ENCODE data around the gene FHOD1.

The FHOD1 gene

DNA sequence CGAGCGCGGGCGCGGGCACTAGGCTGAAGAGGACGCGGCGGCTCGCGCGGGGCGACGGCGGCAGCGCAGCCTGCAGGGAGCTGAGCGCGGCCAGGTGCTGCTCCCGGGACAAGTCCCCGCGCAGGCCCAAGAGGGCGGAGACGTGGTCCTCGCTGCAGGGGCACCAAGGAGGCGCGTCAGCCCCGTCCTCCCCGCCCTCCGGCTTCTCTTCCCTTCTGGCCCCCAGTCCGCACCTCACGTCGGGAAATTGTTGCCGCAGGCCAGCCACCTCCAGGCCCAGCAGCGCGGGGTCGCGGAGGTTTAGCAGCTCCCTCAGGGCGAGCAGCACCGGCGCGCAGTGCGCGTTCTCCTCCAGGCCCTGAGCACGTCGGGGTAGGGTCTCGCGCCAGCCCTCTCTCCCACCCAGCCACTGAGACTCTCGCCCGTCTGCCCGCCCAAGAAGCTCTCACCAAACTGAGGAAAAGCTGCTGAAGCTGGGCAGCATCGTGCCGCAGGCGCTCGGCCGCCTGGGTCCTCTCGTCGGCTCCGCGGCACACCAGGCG lies 62.8 kb downstream of the FHOD1 start:
- Histone ChIP-seq H3K27me3 (ENCODE audit: control insufficient read depth in 1 of 2, insufficient read depth in 2 of 2, low read length in 2 of 2) (no peaks in the 10 kb centered on the region), H3K27ac (ENCODE audit: low read depth, low read length) (peak overlapping the region; percentile 95), H3K36me3 (ENCODE audit: control insufficient read depth in 1 of 2, insufficient read depth in 2 of 2, low read length in 2 of 2) (no peaks in the 10 kb centered on the region), H3K4me3 (ENCODE audit: low read depth in 1 of 2, low read length in 2 of 2) (peak overlapping the region; percentile 71 to 82), H3K9ac (ENCODE audit: low read depth in 1 of 2, low read length in 2 of 2) (peak overlapping the region; percentile 78 to 84), H3K9me3 (ENCODE audit: control insufficient read depth in 1 of 2, low read length in 2 of 2) (no peaks in the 10 kb centered on the region), H3K4me1 (ENCODE audit: control insufficient read depth in 1 of 2, insufficient read depth in 2 of 2, low read length in 2 of 2) (peaks cover 26 to 32% of the 10 kb centered on the region in 2 donors)

DNA sequence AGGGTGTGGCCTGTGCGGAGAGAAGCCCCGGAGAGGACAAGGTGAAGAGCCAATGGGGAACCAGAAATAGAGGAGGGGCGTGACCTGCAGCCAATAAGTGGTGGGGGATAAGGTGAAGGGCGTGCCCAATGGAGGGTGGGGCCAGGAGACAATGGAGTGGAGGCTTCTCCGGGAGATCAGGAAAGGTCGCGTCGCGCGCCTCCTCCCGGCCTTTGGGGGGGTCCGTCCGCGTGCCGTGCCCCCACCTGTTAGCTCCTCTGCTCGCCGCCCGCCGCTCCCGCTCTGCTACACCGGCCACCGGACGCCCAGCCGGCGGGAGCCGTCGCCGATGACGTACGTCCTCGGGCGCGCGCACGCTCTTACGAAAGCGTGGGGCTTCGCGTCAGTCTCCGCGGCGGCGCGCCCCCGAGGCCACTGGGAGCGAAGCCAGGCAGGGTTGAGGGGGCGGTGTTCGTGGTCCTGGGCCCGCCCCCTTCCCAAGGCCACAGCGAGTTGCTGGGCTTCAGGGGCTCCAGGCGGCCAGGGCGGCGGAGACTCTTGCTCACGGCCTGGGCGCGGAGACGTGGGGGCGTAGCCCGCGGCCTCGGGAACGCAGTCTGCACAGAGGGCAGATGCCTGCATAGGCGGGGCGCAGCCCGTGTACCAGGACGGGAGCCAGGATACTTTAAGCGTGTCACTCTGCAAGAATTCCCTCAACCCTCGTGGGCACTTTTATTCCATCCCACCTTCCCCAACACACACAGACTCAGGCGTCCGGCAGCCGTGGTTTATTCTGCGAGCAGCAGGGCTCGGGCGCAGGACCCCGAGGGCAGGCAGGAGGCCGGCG lies 63.4 kb downstream of the FHOD1 start, which contains the start of gene MATCAP1:
TSS of gene MATCAP1 (minus strand) at position 337 of the 826 bp plus-strand sequence. CDS start 3,353 bp downstream, outside the sequence.
- H3K27me3 ChIP-seq (ENCODE audit: control insufficient read depth in 1 of 2, insufficient read depth in 2 of 2, low read length in 2 of 2), result no peaks in the 10 kb centered on the region
- no peaks in the 10 kb centered on the region for H3K36me3 ChIP-seq (ENCODE audit: control insufficient read depth in 1 of 2, insufficient read depth in 2 of 2, low read length in 2 of 2)
- H3K9ac ChIP-seq (ENCODE audit: low read depth in 1 of 2, low read length in 2 of 2), result peak within 1 kb of the TSS; percentile 78 to 84
- peaks cover 26 to 32% of the 10 kb centered on the region in 2 donors for H3K4me1 ChIP-seq (ENCODE audit: control insufficient read depth in 1 of 2, insufficient read depth in 2 of 2, low read length in 2 of 2)
- peak within 1 kb of the TSS; percentile 71 to 82 for H3K4me3 ChIP-seq (ENCODE audit: low read depth in 1 of 2, low read length in 2 of 2)
- H3K27ac ChIP-seq (ENCODE audit: low read depth, low read length), result peak within 1 kb of the TSS; percentile 95
- H3K9me3 ChIP-seq (ENCODE audit: control insufficient read depth in 1 of 2, low read length in 2 of 2), result no peaks in the 10 kb centered on the region

DNA sequence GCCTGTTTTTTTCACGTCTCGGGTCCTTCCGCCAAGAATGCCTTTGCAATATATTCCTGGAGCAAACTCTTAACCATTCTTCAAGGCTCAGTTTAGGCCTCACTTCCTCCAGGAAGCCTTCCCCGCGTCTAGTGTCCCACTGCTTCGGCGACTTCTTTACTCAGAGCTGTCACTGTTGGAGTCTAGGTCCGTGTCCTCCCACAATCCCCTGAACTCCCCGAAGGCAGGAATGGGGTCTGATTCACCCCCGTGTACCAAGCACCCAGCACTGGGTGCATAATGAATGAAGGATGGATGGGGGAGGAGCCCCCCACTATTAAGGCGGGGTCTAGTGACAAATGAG lies 64.0 kb downstream of the FHOD1 start:
- Histone ChIP-seq H3K27ac (ENCODE audit: low read depth, low read length) (peak overlapping the region; percentile 95), H3K4me1 (ENCODE audit: control insufficient read depth in 1 of 2, insufficient read depth in 2 of 2, low read length in 2 of 2) (peaks cover 30 to 37% of the 10 kb centered on the region in 2 donors), H3K27me3 (ENCODE audit: control insufficient read depth in 1 of 2, insufficient read depth in 2 of 2, low read length in 2 of 2) (no peaks in the 10 kb centered on the region), H3K4me3 (ENCODE audit: low read depth in 1 of 2, low read length in 2 of 2) (peak overlapping the region; percentile 71 to 82), H3K36me3 (ENCODE audit: control insufficient read depth in 1 of 2, insufficient read depth in 2 of 2, low read length in 2 of 2) (no peaks in the 10 kb centered on the region), H3K9ac (ENCODE audit: low read depth in 1 of 2, low read length in 2 of 2) (peak overlapping the region; percentile 48 to 78), H3K9me3 (ENCODE audit: control insufficient read depth in 1 of 2, low read length in 2 of 2) (no peaks in the 10 kb centered on the region)

DNA sequence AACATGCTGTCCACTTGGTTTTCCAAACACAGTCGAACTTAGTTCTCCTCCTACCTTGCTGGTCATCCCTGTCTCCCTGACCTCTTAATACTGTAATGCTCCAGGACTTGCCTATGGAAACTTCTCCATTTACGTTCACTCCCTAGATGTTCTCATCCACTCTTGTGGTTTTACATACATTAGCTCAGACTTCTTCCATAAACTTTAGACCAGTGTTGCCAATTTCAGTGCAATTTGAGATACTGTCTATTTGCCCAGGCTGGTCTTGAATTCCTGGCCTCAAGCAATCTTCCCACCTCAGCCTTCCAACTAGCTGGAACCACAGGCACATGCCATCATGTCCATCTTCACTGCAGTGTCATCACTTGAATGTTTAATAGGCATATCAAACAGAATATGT lies 65.0 kb downstream of the FHOD1 start:
- no peaks in the 10 kb centered on the region for H3K9me3 ChIP-seq (ENCODE audit: control insufficient read depth in 1 of 2, low read length in 2 of 2)
- H3K27ac ChIP-seq (ENCODE audit: low read depth, low read length), result no peak overlapping the region
- H3K4me3 ChIP-seq (ENCODE audit: low read depth in 1 of 2, low read length in 2 of 2), result no peak overlapping the region
- no peaks in the 10 kb centered on the region for H3K36me3 ChIP-seq (ENCODE audit: control insufficient read depth in 1 of 2, insufficient read depth in 2 of 2, low read length in 2 of 2)
- no peak overlapping the region for H3K9ac ChIP-seq (ENCODE audit: low read depth in 1 of 2, low read length in 2 of 2)
- peaks cover 35 to 44% of the 10 kb centered on the region in 2 donors for H3K4me1 ChIP-seq (ENCODE audit: control insufficient read depth in 1 of 2, insufficient read depth in 2 of 2, low read length in 2 of 2)
- H3K27me3 ChIP-seq (ENCODE audit: control insufficient read depth in 1 of 2, insufficient read depth in 2 of 2, low read length in 2 of 2), result no peaks in the 10 kb centered on the region

DNA sequence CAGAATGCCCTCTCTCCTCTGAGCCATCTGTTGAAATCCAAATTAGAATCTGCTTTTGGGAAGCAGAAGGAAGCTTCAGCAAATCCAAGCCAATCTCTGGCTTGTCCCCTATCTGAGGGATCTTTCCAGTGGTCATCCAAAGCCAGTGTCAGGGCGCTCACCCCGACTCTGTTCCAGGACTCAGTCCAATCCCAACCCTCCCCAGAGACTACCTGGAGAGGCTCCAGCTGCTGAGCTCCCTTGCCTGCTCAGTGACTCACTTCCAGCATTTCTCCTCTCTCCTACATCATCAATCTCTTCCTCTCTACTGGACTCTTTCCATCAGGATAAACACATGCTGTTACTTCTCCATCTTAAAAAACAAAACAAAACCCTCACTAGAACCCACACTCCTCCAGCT lies 65.9 kb downstream of the FHOD1 start:
- Histone ChIP-seq H3K4me1 (ENCODE audit: control insufficient read depth in 1 of 2, insufficient read depth in 2 of 2, low read length in 2 of 2) (peaks cover 35 to 45% of the 10 kb centered on the region in 2 donors), H3K36me3 (ENCODE audit: control insufficient read depth in 1 of 2, insufficient read depth in 2 of 2, low read length in 2 of 2) (no peaks in the 10 kb centered on the region), H3K27ac (ENCODE audit: low read depth, low read length) (no peak overlapping the region), H3K9ac (ENCODE audit: low read depth in 1 of 2, low read length in 2 of 2) (no peak overlapping the region), H3K4me3 (ENCODE audit: low read depth in 1 of 2, low read length in 2 of 2) (no peak overlapping the region), H3K9me3 (ENCODE audit: control insufficient read depth in 1 of 2, low read length in 2 of 2) (no peaks in the 10 kb centered on the region), H3K27me3 (ENCODE audit: control insufficient read depth in 1 of 2, insufficient read depth in 2 of 2, low read length in 2 of 2) (no peaks in the 10 kb centered on the region)

DNA sequence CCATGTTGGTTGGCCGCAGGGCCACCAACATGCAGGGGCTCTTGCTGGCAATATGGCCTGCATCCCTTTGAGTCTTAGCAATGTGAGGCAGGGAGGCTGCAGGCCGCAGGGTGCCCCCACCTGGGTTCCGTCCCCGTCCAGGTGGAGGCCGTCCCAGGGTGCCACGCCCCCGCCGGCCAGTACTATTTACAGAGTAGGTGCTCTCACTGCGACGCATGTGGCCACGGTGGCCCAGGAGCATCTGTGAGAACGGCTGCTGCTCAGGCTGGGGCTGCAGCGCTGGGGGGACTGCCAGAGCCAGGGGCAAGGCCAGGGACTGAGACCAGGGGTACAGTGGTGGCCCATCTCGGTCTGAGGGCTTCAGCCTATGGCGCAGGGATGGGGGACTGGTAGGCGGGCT lies 67.1 kb downstream of the FHOD1 start:
- no peaks in the 10 kb centered on the region for H3K27me3 ChIP-seq (ENCODE audit: control insufficient read depth in 1 of 2, insufficient read depth in 2 of 2, low read length in 2 of 2)
- H3K4me1 ChIP-seq (ENCODE audit: control insufficient read depth in 1 of 2, insufficient read depth in 2 of 2, low read length in 2 of 2), result peaks cover 26 to 36% of the 10 kb centered on the region in 2 donors
- no peaks in the 10 kb centered on the region for H3K9me3 ChIP-seq (ENCODE audit: control insufficient read depth in 1 of 2, low read length in 2 of 2)
- H3K4me3 ChIP-seq (ENCODE audit: low read depth in 1 of 2, low read length in 2 of 2), result no peak overlapping the region
- H3K36me3 ChIP-seq (ENCODE audit: control insufficient read depth in 1 of 2, insufficient read depth in 2 of 2, low read length in 2 of 2), result no peaks in the 10 kb centered on the region
- no peak overlapping the region for H3K9ac ChIP-seq (ENCODE audit: low read depth in 1 of 2, low read length in 2 of 2)
- no peak overlapping the region for H3K27ac ChIP-seq (ENCODE audit: low read depth, low read length)

DNA sequence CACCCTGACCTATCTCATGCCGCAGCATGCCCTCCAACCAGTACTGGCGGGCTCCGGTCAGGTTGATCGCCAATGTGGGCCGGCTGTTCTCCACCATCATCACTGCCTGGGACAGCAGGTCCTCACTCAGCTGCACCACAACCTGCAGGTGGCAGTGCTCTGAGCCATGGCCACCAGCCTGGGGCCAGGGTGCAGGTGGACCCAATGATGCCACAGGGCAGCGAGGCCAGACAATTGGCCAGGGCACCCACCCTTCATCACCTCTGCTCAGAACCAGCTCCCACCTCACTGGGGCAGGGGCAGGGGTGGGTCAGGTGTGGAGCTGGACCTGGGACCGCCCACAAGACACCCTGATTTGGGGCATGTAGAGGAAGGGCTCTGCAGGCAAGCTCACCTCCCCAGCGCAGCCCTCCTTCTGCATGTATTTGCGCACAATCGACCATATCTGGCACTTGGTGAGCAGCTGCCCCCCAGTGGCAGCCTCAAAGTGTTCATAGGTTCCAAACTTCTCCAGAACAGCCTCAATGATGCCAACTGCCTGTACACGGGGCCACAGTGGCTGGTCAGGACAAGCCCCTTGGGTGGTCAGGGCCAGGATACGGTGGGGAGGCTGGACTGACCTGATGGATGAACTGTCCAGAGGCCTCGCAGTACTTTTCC lies 67.7 kb downstream of the FHOD1 start:
- H3K36me3 ChIP-seq (ENCODE audit: control insufficient read depth in 1 of 2, insufficient read depth in 2 of 2, low read length in 2 of 2), result no peaks in the 10 kb centered on the region
- no peaks in the 10 kb centered on the region for H3K9me3 ChIP-seq (ENCODE audit: control insufficient read depth in 1 of 2, low read length in 2 of 2)
- no peak overlapping the region for H3K4me3 ChIP-seq (ENCODE audit: low read depth in 1 of 2, low read length in 2 of 2)
- no peak overlapping the region for H3K27ac ChIP-seq (ENCODE audit: low read depth, low read length)
- H3K9ac ChIP-seq (ENCODE audit: low read depth in 1 of 2, low read length in 2 of 2), result no peak overlapping the region
- peaks cover 24 to 34% of the 10 kb centered on the region in 2 donors for H3K4me1 ChIP-seq (ENCODE audit: control insufficient read depth in 1 of 2, insufficient read depth in 2 of 2, low read length in 2 of 2)
- H3K27me3 ChIP-seq (ENCODE audit: control insufficient read depth in 1 of 2, insufficient read depth in 2 of 2, low read length in 2 of 2), result no peaks in the 10 kb centered on the region
